Glutamatergic neuron (in vitro differentiated cells): ENCODE data around the gene C2CD2L. TPM values are rescaled to one million over a fixed set of nuclear protein-coding genes. Genes with fewer than 3 reads are reported as not detected.

Experiments used
- DNase-seq: peaks from one replicate; pipeline ENCODE4 v3.0.0; 2022
- H3K27ac Mint-ChIP-seq: one replicate; pipeline ENCODE4 v1.8.0; 2020; ENCODE audit warnings: mild to moderate bottlenecking, mixed read lengths, inconsistent platforms; ENCODE audit not compliant: unreplicated experiment
- H3K27me3 Mint-ChIP-seq: one replicate; pipeline ENCODE4 v1.8.0; 2020; ENCODE audit warnings: mild to moderate bottlenecking, moderate library complexity, mixed read lengths, inconsistent platforms; ENCODE audit not compliant: unreplicated experiment
- H3K36me3 Mint-ChIP-seq: one replicate; pipeline ENCODE4 v1.8.0; 2020; ENCODE audit warnings: mild to moderate bottlenecking, mixed read lengths, inconsistent platforms; ENCODE audit not compliant: unreplicated experiment
- H3K4me1 Mint-ChIP-seq: one replicate; pipeline ENCODE4 v1.8.0; 2020; ENCODE audit warnings: mild to moderate bottlenecking, low read depth, mixed read lengths, inconsistent platforms; ENCODE audit not compliant: unreplicated experiment
- H3K4me3 Mint-ChIP-seq: one replicate; pipeline ENCODE4 v1.8.0; 2020; ENCODE audit warnings: mild to moderate bottlenecking, mixed read lengths, inconsistent platforms; ENCODE audit not compliant: unreplicated experiment
- H3K9me3 Mint-ChIP-seq: one replicate; pipeline ENCODE4 v1.8.0; 2020; ENCODE audit warnings: mild to moderate bottlenecking, moderate library complexity, mixed read lengths, inconsistent platforms; ENCODE audit not compliant: unreplicated experiment
- total RNA-seq: library from RNA; stranded (reverse); fragmentation: NEBNext Ultra II Directional; extraction: Animal tissue kit (Norgen Biotek cat#: 25700); gene quantifications from one replicate; pipeline ENCODE4 v1.2.1, GENCODE V29; 2021; ENCODE audit not compliant: unreplicated experiment
- TF ChIP-seq, protein P1 (sequence below): fragments of 200-600 bp; sonication (generic); IDR thresholded peaks from one replicate; pipeline ENCODE4 v1.5.0; 2021; ENCODE audit not compliant: partially characterized antibody, unreplicated experiment

The C2CD2L gene
- total RNA-seq, 1 donor from 2014 or later, result 32.8 TPM

- TF ChIP-seq, protein P1, sequence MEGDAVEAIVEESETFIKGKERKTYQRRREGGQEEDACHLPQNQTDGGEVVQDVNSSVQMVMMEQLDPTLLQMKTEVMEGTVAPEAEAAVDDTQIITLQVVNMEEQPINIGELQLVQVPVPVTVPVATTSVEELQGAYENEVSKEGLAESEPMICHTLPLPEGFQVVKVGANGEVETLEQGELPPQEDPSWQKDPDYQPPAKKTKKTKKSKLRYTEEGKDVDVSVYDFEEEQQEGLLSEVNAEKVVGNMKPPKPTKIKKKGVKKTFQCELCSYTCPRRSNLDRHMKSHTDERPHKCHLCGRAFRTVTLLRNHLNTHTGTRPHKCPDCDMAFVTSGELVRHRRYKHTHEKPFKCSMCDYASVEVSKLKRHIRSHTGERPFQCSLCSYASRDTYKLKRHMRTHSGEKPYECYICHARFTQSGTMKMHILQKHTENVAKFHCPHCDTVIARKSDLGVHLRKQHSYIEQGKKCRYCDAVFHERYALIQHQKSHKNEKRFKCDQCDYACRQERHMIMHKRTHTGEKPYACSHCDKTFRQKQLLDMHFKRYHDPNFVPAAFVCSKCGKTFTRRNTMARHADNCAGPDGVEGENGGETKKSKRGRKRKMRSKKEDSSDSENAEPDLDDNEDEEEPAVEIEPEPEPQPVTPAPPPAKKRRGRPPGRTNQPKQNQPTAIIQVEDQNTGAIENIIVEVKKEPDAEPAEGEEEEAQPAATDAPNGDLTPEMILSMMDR, result no peak
- Mint-ChIP-seq H3K4me3 (peak within 1 kb of the TSS; percentile 98), H3K27ac (peak within 1 kb of the TSS; percentile 90), H3K9me3 (peaks cover 7% of the 10 kb centered on the region), H3K4me1 (no peaks in the 10 kb centered on the region), H3K36me3 (no peaks in the 10 kb centered on the region), H3K27me3 (peaks cover 4% of the 10 kb centered on the region)
- peak; percentile 88 for DNase-seq
Measured at GRCh38 chr11:119084663-119085436, 22.3 kb upstream of the C2CD2L start, which contains the start of gene HMBS. HMBS (plus strand) TSS chr11:119084881; CDS start chr11:119085034, 153 bp downstream.

DNA sequence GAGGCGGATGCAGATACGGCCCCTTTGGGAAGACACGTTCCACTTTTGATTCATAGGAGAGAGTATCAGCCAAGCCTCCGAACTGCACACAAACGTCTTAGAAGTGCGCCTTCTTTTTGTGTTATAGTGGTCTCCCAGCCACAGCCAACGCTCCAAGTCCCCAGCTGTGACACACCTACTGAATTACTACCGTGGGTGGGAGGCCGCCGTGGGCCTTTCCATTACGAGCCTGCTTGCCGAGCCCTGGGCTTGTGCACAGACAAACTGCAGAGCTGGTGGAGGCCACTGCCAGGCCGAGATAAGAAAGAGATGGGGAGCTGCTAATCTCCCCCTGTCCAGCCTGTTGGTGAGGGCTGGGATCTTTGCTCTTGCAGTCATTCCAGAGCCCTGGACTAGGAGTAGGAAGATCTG lies 21.7 kb upstream of the C2CD2L start:
- Mint-ChIP-seq H3K4me1 (no peaks in the 10 kb centered on the region), H3K27ac (peak overlapping the region; percentile 90), H3K9me3 (peaks cover 7% of the 10 kb centered on the region), H3K36me3 (no peaks in the 10 kb centered on the region), H3K4me3 (peak overlapping the region; percentile 98), H3K27me3 (peaks cover 5% of the 10 kb centered on the region)
- DNase-seq, result no peak
- TF ChIP-seq, protein P1, result no peak

DNA sequence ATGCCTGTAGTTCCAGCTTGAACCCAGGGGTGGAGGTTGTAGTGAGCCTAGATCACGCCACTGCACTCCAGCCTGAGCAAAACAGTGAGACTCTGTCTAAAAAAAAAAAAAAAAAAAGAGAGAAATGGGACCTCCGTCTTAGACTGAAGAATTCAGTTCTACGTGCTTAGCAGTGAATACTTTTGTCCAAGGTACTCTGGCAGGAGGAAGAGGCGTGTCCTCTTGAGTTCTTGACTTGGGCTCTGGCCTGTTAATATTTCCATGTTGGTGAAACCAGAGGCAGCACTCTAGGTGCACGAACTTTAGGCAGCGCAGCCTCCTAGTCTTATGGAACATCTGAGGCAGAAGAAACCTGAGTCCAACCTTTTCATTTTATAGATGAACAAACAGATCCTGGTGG lies 20.0 kb upstream of the C2CD2L start:
- Mint-ChIP-seq H3K27ac (no peak overlapping the region), H3K36me3 (no peaks in the 10 kb centered on the region), H3K27me3 (peaks cover 4% of the 10 kb centered on the region), H3K4me3 (peak overlapping the region; percentile 25), H3K9me3 (peaks cover 2% of the 10 kb centered on the region), H3K4me1 (peaks cover 4% of the 10 kb centered on the region)
- TF ChIP-seq, protein P1, result no peak
- DNase-seq, result no peak

GRCh38 chr11:119087747-119088241 lies 19.4 kb upstream of the C2CD2L start:
- no peak for DNase-seq
- Mint-ChIP-seq H3K4me3 (no peak overlapping the region), H3K9me3 (peaks cover 2% of the 10 kb centered on the region), H3K27ac (no peak overlapping the region), H3K27me3 (peaks cover 4% of the 10 kb centered on the region), H3K36me3 (no peaks in the 10 kb centered on the region), H3K4me1 (peaks cover 9% of the 10 kb centered on the region)
- TF ChIP-seq, protein P1, result no peak

DNA sequence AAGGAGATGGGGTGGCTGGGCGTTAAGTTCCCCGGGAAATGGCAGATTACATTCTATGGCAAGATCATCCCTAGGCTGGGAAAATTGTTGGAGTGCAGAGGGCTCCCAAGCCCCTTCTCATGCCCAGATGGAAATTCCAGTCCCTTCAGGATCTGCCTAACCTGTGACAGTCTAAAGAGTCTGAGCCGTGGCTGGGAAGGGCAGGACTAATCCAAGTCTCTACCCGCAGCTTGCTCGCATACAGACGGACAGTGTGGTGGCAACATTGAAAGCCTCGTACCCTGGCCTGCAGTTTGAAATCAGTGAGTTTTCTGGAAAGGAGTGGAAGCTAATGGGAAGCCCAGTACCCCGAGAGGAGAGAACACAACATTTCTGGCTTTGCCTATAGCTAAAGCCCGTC lies 18.7 kb upstream of the C2CD2L start:
- H3K9me3 Mint-ChIP-seq, result peaks cover 2% of the 10 kb centered on the region
- DNase-seq, result no peak
- peaks cover 11% of the 10 kb centered on the region for H3K4me1 Mint-ChIP-seq
- H3K36me3 Mint-ChIP-seq, result no peaks in the 10 kb centered on the region
- H3K27ac Mint-ChIP-seq, result no peak overlapping the region
- H3K27me3 Mint-ChIP-seq, result peaks cover 4% of the 10 kb centered on the region
- TF ChIP-seq, protein P1, result no peak
- H3K4me3 Mint-ChIP-seq, result no peak overlapping the region
